IMR-90 (cell line): ENCODE results near the gene FBXL19. TPM values are rescaled to one million over a fixed set of nuclear protein-coding genes. Genes with fewer than 3 reads are reported as not detected.

Source experiments
- ATAC-seq: fragments of 200-7000 bp; cut with Tn5 transposase; 2 replicates; pipeline ENCODE4 v1.9.1; 2020; ENCODE audit warnings: low read depth, mild to moderate bottlenecking, moderate library complexity
- BruUV-seq: library from RNA; stranded (reverse); fragments of 400-500 nt; replicated peaks from 2 replicates; lab custom pipeline; 2021; lab: Mats Ljungman, UMichigan
- CTCF ChIA-PET: fragments of 300-600 bp; formaldehyde crosslinking; extraction: SDS; loops from one replicate; lab custom pipeline; 2021; ENCODE audit warnings: antibody characterized with exemption; lab: Yijun Ruan, JAX
- POLR2A ChIA-PET: fragments of 300-600 bp; sonication (Branson Sonifier 250); formaldehyde crosslinking; loops from one replicate; lab custom pipeline; 2022; ENCODE audit warnings: antibody characterized with exemption; ENCODE audit not compliant: unreplicated experiment; lab: Charles Lee
- DNase-seq: peaks from one replicate; pipeline ENCODE4 v3.0.0; 2013
- H2AFZ ChIP-seq: replicated peaks from 2 replicates; pipeline ENCODE3; 2013; ENCODE audit warnings: low read length, mild to moderate bottlenecking; ENCODE audit not compliant: poor library complexity
- H2AK5ac ChIP-seq: 2 replicates; pipeline ENCODE4 v1.6.1; 2013; ENCODE audit warnings: low read depth, low read length, inconsistent platforms
- H2AK9ac ChIP-seq: replicated peaks from 2 replicates; pipeline ENCODE3; 2013; ENCODE audit warnings: mild to moderate bottlenecking, low read depth, low read length, moderate library complexity; ENCODE audit not compliant: poor library complexity
- H2BK120ac ChIP-seq: 2 replicates; pipeline ENCODE4 v1.6.1; 2013; ENCODE audit warnings: low read depth, low read length, inconsistent platforms
- H2BK15ac ChIP-seq: 3 replicates; pipeline ENCODE4 v1.6.1; 2013; ENCODE audit warnings: low read depth, low read length, inconsistent platforms
- H2BK20ac ChIP-seq: 2 replicates; pipeline ENCODE4 v1.6.1; 2013; ENCODE audit warnings: low read depth, mild to moderate bottlenecking, inconsistent platforms, low read length, moderate library complexity
- H2BK5ac ChIP-seq: 2 replicates; pipeline ENCODE4 v1.6.1; 2013; ENCODE audit warnings: mild to moderate bottlenecking, low read depth, low read length, inconsistent platforms; ENCODE audit not compliant: poor library complexity, severe bottlenecking
- H3K14ac ChIP-seq: replicated peaks from 2 replicates; pipeline ENCODE4 v1.6.1; 2013; ENCODE audit warnings: low read depth, low read length, inconsistent platforms
- H3K18ac ChIP-seq: 2 replicates; pipeline ENCODE4 v1.6.1; 2013; ENCODE audit warnings: low read depth, low read length, control low read depth
- H3K23ac ChIP-seq: 2 replicates; pipeline ENCODE4 v1.6.1; 2013; ENCODE audit warnings: low read depth, low read length, inconsistent platforms
- H3K27ac ChIP-seq: 2 replicates; pipeline ENCODE4 v1.5.1; 2013; ENCODE audit warnings: mild to moderate bottlenecking, control low read depth, low read length; ENCODE audit not compliant: insufficient read depth
- H3K27me3 ChIP-seq: 2 replicates; pipeline ENCODE4 v1.6.1; 2013; ENCODE audit warnings: low read length; ENCODE audit not compliant: control insufficient read depth, insufficient read depth
- H3K36me3 ChIP-seq: 2 replicates; pipeline ENCODE4 v1.6.1; 2013; ENCODE audit warnings: low read length, mixed read lengths; ENCODE audit not compliant: control insufficient read depth, insufficient read depth
- H3K4ac ChIP-seq: 2 replicates; pipeline ENCODE4 v1.6.1; 2013; ENCODE audit warnings: low read depth, low read length, inconsistent platforms
- H3K4me1 ChIP-seq: 2 replicates; pipeline ENCODE4 v1.6.1; 2013; ENCODE audit warnings: low read length, mixed read lengths; ENCODE audit not compliant: control insufficient read depth, insufficient read depth
- H3K4me2 ChIP-seq: 2 replicates; pipeline ENCODE4 v1.6.1; 2013; ENCODE audit warnings: low read depth, mild to moderate bottlenecking, control low read depth, low read length, moderate library complexity
- H3K4me3 ChIP-seq: 2 replicates; pipeline ENCODE4 v1.5.1; 2013; ENCODE audit warnings: low read depth, mild to moderate bottlenecking, control low read depth, low read length, moderate library complexity; ENCODE audit not compliant: insufficient read depth
- H3K56ac ChIP-seq: 2 replicates; pipeline ENCODE4 v1.6.1; 2013; ENCODE audit warnings: low read length, inconsistent platforms; ENCODE audit not compliant: insufficient read depth; ENCODE audit errors: extremely low read depth
- H3K79me1 ChIP-seq, 2 experiments: 2 replicates each; pipeline ENCODE4 v1.6.1; 2013; ENCODE audit warnings: low read length in 2 of 2, inconsistent platforms in 1 of 2, low read depth in 1 of 2
- H3K9ac ChIP-seq: 2 replicates; pipeline ENCODE4 v1.6.1; 2013; ENCODE audit warnings: low read depth, low read length, control low read depth
- H3K9me1 ChIP-seq: 2 replicates; pipeline ENCODE4 v1.6.1; 2013; ENCODE audit warnings: low read length, inconsistent platforms; ENCODE audit not compliant: insufficient read depth
- H3K9me3 ChIP-seq: 2 replicates; pipeline ENCODE4 v1.6.1; 2013; ENCODE audit warnings: low read length; ENCODE audit not compliant: control insufficient read depth, insufficient read depth
- H4K20me1 ChIP-seq: 2 replicates; pipeline ENCODE4 v1.6.1; 2013; ENCODE audit warnings: low read length, inconsistent platforms; ENCODE audit not compliant: insufficient read depth
- H4K5ac ChIP-seq: 2 replicates; pipeline ENCODE4 v1.6.1; 2013; ENCODE audit warnings: mild to moderate bottlenecking, low read depth, low read length, control low read depth
- H4K8ac ChIP-seq, 2 experiments: 2 replicates each; pipeline ENCODE4 v1.6.1; 2013; ENCODE audit warnings: low read depth in 2 of 2, low read length in 2 of 2, control low read depth in 1 of 2, inconsistent platforms in 1 of 2
- H4K91ac ChIP-seq: 2 replicates; pipeline ENCODE4 v1.6.1; 2013; ENCODE audit warnings: low read depth, low read length, inconsistent platforms; ENCODE audit not compliant: insufficient read depth
- BHLHE40 ChIP-seq: fragments of 150-350 bp; IDR thresholded peaks from 2 replicates; pipeline ENCODE4 v1.6.1; 2016; ENCODE audit warnings: mild to moderate bottlenecking, low read depth, low read length
- CEBPB ChIP-seq: IDR thresholded peaks from 2 replicates; pipeline ENCODE4 v1.6.1; 2012; ENCODE audit warnings: low read depth, low read length, improper control_type of control experiment
- FOS ChIP-seq: fragments of 150-350 bp; IDR thresholded peaks from 2 replicates; pipeline ENCODE4 v1.6.1; 2016; ENCODE audit warnings: low read depth, low read length
- MXI1 ChIP-seq: IDR thresholded peaks from 2 replicates; pipeline ENCODE4 v1.6.1; 2012; ENCODE audit warnings: low read depth, mild to moderate bottlenecking, low read length, moderate library complexity, borderline replicate concordance
- NFE2L2 ChIP-seq: fragments of 150-350 bp; IDR thresholded peaks from 2 replicates; pipeline ENCODE4 v1.6.1; 2016; ENCODE audit warnings: low read depth, mild to moderate bottlenecking, low read length
- RAD21 ChIP-seq: IDR thresholded peaks from 2 replicates; pipeline ENCODE4 v1.6.1; 2012; ENCODE audit warnings: low read length, improper control_type of control experiment
- RFX5 ChIP-seq: IDR thresholded peaks from 2 replicates; pipeline ENCODE4 v1.8.0; 2012; ENCODE audit warnings: low read depth, mild to moderate bottlenecking, low read length, moderate library complexity
- SMC3 ChIP-seq: fragments of 150-350 bp; IDR thresholded peaks from 2 replicates; pipeline ENCODE4 v1.6.1; 2016; ENCODE audit warnings: low read depth, mild to moderate bottlenecking, antibody characterized with exemption, low read length, moderate library complexity
- WGBS, 2 experiments: methylation state at CpG; one replicate each; pipeline versions ENCODE4 v1.1.5 to v1.1.7; 2013; ENCODE audit warnings: missing lambda C conversion rate in 2 of 2; ENCODE audit not compliant: insufficient read length in 1 of 2; ENCODE audit errors: extremely low coverage in 2 of 2; 5-methylcytosine and 5-hydroxymethylcytosine counted together
- dilution Hi-C: fragments of 300-500 bp; cut with HindIII; formaldehyde crosslinking; loops from one replicate; pipeline ENCODE4 v1.14.3; 2018; ENCODE audit warnings: low sequenced_read_pairs; ENCODE audit not compliant: unreplicated experiment
- in situ Hi-C: fragments of 300-500 bp; cut with MboI; formaldehyde crosslinking; loops from 3 replicates; pipeline ENCODE4 v1.14.3; 2019; ENCODE audit warnings: low sequenced_read_pairs, inconsistent platforms, mixed read lengths
- intact Hi-C: fragments of 100-400 bp; cut with micrococcal nuclease; formaldehyde crosslinking; loops from 2 replicates; pipeline ENCODE4 v1.10.0; 2022
- polyA plus RNA-seq, 3 experiments: library from polyadenylated mRNA; depleted of rRNA; stranded (reverse); fragments of >200 nt; gene quantifications; 2 replicates each; pipeline ENCODE4 v1.2.3, GENCODE V29; 2012; ENCODE audit warnings: low replicate concordance in 1 of 3
- total RNA-seq: library from RNA; depleted of rRNA; stranded (reverse); fragments of >200 nt; gene quantifications from 2 replicates; pipeline ENCODE4 v1.2.3, GENCODE V29; 2012
- TF ChIP-seq, protein P1 (sequence below): conservative IDR thresholded peaks from 2 replicates; pipeline ENCODE4 v1.5.1; 2012; ENCODE audit warnings: mild to moderate bottlenecking, low read depth, low read length, improper control_type of control experiment
- TF ChIP-seq, protein P2 (sequence below): fragments of 150-350 bp; IDR thresholded peaks from 2 replicates; pipeline ENCODE4 v1.6.1; 2017; ENCODE audit warnings: mild to moderate bottlenecking, antibody characterized with exemption, low read length, low read depth

Gene FBXL19
- total and polyA plus RNA-seq, 2 of the 4 experiments (the other 2 are of a cell fraction): 5.0 to 13.8 TPM

DNA sequence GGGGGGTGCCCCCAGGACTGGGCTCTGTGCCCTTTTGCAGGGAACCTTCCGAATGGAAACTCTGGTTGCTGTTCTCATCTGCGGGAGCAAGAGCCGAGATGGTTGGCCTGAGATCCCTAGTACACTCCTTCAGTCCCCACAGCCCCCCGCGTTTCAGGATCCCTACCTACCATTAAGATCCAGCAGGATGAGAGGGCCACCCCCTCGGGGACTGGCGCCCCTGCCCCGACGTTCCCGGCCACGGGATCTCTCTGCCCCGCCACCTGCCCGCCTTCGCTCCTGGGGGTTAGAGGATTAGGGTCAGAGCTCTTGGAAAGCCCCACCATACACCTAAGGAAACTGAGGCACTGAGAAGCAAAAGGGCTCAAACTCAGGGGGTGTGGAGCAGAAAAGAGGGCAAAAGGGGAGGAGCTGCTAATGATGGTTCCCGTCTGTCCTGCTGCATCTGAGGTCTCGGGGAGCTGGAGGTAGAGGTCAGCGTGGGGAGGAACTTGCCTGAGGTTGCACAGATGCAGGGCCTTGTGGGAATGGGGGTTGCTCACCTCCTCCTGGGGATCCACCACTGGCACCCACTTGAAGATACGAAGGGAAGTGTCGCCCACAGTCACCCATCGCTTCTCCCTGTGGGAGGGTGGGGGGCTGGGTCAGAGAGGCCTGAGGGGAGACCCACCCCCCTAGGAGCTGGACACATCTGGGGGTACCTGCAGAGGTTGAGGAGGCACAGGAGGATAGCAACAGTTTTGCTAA is 30.5 kb upstream of the FBXL19 start:
- Histone ChIP-seq H2BK5ac (peak overlapping the region; percentile 93), H3K18ac (no peak overlapping the region), H3K79me1 (peaks cover 16 to 64% of the 10 kb centered on the region in 2 experiments), H4K8ac (peak overlapping the region; percentile 82 to 96; a peak in 2 of 4 replicates), H3K9me1 (peaks cover 25% of the 10 kb centered on the region), H3K9me3 (no peaks in the 10 kb centered on the region), H3K27me3 (no peaks in the 10 kb centered on the region), H3K4me1 (peaks cover 23% of the 10 kb centered on the region), H4K20me1 (0 out of 2 replicates have a peak, but pooled peaks cover 5% of the 10 kb centered on the region), H2BK120ac (no peak overlapping the region), H3K4me2 (peak overlapping the region; percentile 94), H2AFZ (peak overlapping the region; percentile 99), H3K56ac (no peak overlapping the region; the same call in 1 of the 2 replicates), H3K4me3 (peak overlapping the region; percentile 98), H3K36me3 (peaks cover 23% of the 10 kb centered on the region), H3K14ac (peak overlapping the region; percentile 100), H2AK9ac (peak overlapping the region; percentile 100), H2BK15ac (no peak overlapping the region), H3K27ac (peak overlapping the region; percentile 90), H2AK5ac (peak overlapping the region; percentile 91), H3K9ac (peak overlapping the region; percentile 96), H4K5ac (no peak overlapping the region; the same call in 1 of the 2 replicates), H4K91ac (peak overlapping the region; percentile 92), H2BK20ac (no peak overlapping the region), H3K23ac (peak overlapping the region; percentile 99), H3K4ac (peak overlapping the region; percentile 99)
- BruUV-seq: no TSS peak
- ChIA-PET POLR2A (no interaction called here), CTCF (interaction anchor here (1.4 kb wide), 1 partner anchor 9 kb away, joined by 5 read pairs; no protein-coding TSS in a partner anchor)
- dilution Hi-C loops (no loop called here), intact Hi-C loops (no loop called here), in situ Hi-C loops (no loop called here)
- ATAC-seq: no peak
- no CpG with 5 or more reads among the region's 20 CpGs for WGBS, 2 experiments
- no peak for DNase-seq
- TF ChIP-seq FOS (no peak), CEBPB (no peak), SMC3 (no peak), RFX5 (no peak), BHLHE40 (no peak), NFE2L2 (no peak), MXI1 (no peak), RAD21 (no peak)
- TF ChIP-seq, protein P1, sequence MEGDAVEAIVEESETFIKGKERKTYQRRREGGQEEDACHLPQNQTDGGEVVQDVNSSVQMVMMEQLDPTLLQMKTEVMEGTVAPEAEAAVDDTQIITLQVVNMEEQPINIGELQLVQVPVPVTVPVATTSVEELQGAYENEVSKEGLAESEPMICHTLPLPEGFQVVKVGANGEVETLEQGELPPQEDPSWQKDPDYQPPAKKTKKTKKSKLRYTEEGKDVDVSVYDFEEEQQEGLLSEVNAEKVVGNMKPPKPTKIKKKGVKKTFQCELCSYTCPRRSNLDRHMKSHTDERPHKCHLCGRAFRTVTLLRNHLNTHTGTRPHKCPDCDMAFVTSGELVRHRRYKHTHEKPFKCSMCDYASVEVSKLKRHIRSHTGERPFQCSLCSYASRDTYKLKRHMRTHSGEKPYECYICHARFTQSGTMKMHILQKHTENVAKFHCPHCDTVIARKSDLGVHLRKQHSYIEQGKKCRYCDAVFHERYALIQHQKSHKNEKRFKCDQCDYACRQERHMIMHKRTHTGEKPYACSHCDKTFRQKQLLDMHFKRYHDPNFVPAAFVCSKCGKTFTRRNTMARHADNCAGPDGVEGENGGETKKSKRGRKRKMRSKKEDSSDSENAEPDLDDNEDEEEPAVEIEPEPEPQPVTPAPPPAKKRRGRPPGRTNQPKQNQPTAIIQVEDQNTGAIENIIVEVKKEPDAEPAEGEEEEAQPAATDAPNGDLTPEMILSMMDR: no peak
- TF ChIP-seq, protein P2, sequence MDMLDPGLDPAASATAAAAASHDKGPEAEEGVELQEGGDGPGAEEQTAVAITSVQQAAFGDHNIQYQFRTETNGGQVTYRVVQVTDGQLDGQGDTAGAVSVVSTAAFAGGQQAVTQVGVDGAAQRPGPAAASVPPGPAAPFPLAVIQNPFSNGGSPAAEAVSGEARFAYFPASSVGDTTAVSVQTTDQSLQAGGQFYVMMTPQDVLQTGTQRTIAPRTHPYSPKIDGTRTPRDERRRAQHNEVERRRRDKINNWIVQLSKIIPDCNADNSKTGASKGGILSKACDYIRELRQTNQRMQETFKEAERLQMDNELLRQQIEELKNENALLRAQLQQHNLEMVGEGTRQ: no peak
